Stimulated activated CD8-positive, alpha-beta memory T cell treated with anti-CD3 and anti-CD28 coated beads, Interleukin-4, amount 100 ng/mL, for 48 hours (primary cell): Measurements from ENCODE around the gene RBM19.

Source experiments
- DNase-seq: peaks from one replicate; pipeline ENCODE4 v3.0.0-alpha.2; 2020

The RBM19 gene

DNA sequence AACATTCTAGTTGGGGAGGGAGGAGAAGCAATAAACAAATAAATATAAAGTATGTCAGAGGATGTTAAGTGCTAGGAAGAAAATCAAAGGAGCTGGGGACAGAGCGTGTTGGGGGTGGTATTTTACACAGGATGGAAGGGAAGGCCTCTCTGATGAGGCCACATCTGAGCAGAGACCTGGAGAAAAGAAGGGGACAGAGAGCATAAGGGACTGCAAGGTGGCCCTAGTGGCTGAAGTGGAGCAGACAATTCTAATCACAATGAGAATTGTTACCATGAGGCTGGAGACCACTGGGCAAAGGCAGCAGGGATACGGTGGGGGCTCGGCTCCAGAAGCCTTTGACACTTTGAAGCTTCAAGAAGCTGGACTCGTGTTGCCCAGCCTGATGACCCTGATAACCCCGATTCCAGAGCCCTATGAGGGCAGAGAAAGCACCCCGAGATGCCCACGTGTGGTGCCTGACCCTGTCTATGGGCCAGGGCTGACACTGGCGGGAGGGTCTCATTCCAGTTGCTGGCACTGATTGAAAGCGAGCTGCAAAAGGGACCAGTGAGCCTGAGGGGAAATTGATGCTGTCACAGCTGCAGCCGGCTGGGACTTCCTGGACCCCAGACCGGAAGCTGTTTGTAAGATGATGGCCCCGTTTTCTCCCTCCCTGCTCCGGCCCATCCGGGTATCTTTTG is 169.1 kb downstream of the RBM19 start:
- no peak for DNase-seq

DNA sequence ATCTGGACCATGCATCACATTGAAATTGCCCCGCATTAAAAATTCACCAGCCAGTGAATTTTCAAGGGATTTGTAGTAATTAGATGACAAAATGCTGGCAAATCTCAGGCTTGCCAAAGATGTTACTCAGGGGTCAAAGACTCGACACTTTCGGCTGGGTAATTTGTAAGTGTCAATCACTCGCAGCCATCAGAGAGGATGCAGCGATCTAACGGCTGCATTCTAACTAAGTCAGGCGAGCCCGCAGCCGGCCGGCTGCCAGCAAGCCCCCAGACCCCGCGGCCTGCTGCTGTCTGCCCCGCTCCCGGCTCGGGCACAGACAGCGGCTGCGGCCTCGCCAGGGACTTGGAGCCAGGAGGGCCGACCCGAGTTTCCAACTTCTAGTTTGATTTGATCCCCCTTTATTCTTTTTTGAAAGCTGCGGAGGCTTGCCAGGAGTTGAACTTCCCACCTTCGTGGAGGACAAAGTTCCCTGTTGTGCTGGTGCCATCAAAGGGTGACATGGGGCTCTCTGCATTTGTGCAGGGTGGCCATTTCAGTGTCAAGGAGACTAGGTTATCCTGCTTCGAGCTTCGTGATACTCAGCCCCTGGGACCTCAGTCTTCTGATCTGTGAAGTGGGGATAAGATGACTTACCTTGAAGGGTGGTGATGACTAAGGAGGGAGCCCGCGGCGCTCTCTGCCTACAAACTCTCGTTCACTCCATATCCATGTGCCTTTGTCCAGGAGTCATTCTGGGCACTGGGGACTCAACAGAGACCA is 169.9 kb downstream of the RBM19 start:
- DNase-seq = no peak

DNA sequence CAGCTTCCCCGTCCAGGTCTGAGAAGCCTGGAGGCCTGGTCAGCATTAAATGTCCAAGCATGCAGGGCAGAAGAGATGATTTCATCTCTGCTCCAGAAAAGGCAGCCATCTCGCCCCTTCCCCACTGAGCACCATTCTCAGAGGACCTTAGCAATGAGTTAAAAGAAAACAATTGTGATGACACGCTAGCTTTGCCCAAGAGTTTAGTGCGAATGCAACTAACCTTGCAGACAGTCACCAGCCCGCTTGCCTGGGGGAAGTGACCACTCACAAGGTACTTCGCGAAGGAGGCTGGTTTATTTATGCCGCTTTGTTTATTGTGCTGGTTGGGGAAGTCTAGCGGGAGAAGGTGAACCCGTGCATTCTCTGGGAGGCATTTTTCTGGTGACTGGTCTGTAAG is 170.7 kb downstream of the RBM19 start:
- no peak for DNase-seq

DNA sequence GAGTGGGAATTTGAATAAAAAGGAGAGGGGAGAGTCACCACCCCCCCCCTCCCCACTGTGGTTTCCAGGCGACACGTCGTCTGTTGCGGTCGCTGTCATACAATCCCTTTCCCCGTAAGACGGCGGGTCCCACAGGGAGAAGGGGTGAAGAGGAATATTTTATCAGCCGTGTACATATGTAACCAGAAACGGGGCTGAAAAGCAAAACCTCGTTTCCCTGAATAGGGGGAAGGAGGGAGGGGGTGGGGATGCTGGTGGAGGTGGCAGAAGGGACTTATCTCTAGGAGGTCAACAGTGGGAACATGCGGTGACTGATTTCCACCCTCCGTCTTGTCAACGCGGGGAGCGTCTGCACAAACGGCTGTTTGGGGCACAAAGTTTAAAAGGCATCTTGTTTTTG is 171.4 kb downstream of the RBM19 start:
- no peak for DNase-seq

DNA sequence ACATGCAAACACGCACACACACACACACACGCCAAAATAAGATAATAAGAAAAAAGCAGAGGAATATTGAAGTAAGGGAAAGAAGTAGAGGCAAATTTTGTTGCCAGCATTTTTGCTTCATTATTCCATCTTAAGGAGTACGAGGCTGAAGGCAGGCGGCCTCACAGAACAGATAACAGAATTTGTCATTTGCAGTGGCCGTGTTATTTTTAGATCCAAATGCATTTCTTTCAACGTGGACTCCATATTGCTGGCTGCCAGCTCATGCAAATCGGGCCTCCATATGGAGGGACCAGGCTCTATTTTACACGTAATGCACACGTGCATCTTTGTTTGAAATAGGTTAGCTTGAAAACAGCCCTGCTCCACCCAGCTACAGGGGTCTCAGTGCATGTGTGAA is 172.9 kb downstream of the RBM19 start:
- DNase-seq = no peak

DNA sequence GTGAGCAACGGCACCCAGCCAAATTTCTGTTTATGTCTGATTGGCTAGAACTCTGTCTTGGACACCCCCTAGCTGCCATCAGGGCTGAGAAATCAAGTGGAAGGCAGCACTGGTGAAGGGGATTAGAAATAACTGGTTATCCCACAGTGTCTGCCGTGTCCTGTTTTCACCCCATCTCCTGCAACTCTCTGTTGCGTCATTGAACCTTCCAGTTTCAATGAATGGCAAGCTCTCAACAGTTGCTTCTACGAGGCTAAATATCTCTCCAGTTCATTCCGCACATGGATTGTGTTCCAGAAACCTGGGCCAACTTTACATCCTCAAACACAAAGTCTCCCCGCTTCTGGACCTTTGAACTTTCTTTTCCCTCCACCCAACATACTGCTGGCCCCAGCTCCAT is 173.7 kb downstream of the RBM19 start:
- DNase-seq = no peak

DNA sequence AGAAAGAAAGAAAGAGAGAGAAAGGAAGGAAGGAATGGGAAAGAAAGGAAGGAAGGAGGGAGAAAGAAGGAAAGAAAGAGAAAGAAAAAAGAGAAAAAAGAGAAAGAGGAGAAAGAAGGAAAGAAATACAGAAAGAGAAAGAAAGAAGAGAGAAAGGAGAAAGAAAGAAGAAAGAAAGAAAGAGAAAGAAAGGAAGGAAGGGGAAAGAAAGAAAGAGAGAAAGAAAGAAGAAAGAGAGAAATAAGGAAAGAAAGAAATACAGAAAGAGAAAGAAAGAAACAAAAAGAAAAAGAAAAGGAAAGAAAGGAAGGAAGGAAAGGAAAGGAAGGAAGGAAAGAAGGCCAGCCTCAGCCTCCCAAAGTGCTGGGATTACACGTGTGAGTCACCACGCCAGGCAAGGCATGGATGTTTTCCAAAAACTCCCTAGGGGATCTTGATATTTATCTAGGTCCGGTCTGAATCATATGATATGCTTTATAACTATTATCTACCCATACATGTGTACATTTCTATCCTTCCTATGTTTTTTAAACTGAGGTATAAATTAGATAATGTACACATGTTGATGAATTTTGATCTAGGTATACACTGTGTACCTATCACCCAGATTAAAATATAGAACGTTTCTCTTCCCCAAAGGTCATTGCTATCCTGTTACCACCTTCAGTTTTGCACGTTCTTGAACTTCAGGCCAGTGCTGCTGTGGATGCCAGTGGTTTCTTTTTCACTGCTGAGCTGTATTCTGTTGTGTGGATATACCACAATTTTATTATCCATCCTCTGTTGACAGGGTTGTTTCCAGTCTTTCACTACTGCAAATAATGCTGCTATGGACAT is 177.9 kb downstream of the RBM19 start:
- DNase-seq = no peak

DNA sequence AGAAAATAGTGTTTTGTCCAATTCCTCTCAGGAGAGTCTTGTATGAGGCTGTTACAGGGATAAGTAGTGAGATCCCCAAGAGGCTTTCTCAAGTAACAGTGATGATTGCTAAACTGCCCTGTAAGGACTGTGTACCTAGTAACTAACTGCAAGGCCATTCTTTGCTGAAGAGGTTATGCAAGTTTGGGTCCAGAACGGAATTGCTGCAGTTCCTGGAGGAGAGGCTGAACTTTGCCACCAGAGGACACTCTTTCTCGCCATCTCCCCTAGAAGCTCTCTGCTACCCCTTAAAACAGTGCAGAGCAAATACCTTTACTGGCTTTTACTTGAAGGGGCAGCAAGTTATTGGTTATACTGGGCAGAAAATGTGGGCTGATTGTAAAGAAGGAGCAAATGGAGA is 180.0 kb downstream of the RBM19 start:
- DNase-seq = no peak

DNA sequence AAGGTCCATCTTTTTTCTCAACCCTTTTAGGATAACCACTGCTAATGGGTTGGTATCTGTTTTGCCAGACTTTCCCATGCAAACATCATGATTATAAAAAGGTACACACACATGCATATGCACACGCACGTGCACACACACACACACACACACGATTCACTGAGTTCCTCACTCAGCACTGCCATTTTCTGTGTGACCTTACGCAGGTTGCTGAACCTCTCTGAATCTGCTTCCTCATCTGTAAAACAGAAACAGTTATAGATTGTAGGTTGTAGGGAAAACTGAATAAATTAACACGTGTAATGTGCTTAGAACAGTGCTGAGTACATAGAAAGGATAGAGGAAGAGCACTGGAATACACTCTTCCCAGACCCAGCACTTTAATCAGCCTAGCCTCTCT is 182.3 kb downstream of the RBM19 start:
- DNase-seq = no peak

DNA sequence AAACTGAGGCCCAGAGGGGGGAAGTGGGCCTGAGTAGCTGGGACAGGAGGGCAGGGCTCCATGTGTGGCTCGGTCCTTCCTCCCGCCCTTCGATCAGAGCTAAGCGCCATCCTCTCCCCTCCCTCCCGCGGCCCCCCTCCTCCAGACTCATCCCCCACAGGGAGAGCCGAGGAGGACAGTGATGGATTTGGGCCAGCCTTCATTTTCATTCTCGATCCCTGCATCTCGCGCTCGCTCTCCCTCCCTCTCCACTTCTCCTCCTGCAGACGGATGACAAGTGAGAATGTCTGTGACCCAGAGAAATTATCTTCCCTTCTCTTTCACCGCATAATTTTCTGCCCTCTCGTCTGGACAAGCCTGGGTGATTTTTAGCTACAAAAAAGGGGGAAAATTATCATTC is 183.3 kb downstream of the RBM19 start:
- no peak for DNase-seq

DNA sequence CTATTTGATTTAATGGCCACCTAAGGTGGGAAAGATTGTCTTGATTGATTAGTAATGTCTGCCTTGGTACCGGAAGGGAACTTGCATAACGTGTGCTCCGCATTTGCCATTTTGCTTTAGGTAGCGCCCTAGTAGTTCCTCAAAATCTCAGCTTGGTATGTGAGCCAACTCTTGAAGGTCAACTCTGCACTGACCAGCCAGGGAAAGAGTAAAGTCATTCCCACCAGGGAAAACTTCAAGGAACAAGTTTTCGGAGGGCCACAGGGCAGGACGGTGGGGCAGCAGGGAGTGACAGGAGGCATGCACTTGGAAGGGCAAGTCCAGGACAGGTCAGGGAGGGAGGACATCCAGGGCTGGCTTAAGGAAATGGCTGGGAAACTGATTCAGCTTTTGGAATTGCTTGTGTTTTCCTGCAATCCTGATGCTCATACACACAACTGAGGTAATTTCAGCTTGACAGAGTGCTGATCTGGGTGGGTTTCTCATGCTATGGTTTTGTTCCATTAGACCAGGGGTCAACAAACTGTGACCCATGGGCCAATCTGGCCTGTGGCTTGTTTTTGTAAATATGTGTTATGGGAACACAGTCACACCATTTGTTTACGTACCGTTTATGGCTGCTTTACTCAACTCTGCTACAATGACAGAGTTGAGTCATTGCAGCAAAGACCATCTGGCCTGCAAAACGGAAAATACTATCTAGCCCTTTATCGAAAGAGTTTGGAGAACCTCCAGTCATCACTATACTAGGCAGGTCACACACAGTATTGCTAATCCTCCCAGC is 184.5 kb downstream of the RBM19 start:
- no peak for DNase-seq

DNA sequence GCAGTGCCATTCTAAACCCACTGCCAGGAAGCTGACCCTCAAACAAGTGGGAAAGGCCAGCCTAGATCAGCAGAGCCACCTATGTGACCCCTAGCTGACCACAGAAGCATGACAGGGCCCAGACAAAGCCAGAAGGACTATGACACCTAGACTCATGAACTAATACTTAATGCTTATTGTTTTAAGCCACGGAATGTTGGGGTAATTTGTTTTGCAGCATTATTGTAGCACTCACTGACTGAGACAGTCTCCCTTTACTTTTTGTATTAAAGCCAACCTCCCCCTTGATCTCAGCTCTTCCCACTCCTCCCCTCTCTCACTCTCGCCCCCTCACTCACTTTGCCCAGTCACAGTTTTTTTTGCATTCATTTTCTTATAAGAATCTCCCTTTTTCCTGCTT is 186.4 kb downstream of the RBM19 start:
- no peak for DNase-seq

DNA sequence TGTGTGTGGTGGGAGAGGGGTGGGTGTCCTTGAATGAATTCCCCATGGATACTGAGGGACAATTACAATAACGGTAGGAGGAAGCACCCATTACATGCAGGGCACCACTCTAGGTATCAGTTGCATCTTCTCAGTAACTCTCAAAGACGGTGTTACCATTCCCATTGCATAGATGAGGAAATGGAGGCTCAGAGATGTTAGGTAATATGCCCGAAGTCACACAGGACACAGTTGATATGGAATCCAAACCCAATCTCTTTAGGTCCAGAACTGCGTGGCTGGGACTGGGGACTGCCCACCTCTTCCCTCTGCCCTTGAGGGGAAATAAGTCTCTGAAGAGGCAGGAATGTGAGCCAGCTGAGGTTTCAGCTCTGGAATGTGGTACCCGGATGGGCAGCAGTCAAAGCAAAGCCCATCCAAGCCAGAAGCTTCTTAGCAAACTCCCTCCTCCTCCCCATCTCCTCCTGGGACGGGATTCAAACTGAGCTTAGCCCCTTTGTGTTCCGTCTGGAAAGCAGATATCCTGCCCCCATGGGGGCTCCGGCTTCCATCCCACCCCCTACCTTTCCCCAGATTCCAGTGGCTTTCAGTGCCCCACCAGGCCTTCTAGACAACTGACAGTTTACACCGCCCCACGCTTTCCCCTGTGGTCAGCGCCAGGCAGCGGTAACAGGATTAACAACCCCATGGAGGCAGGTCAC is 187.5 kb downstream of the RBM19 start:
- no peak for DNase-seq

DNA sequence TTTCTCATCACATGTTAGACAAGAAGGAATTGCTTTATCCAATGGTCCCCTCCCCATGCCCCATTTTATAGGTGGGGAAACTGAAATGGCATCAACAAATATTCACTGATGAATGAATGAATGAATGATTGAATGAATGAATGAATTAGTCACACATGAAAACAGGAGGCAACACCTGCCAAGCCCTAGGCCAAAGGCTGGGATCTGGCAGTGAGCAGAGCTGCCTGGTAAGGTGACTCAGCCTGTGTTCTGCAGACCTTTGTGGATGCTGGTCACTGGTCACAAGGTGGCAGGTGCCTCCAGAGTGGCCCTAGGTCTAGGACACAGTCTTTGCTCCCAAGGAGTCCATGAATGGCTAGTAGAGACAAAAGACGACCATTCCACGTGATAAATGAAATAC is 188.4 kb downstream of the RBM19 start:
- DNase-seq = no peak

DNA sequence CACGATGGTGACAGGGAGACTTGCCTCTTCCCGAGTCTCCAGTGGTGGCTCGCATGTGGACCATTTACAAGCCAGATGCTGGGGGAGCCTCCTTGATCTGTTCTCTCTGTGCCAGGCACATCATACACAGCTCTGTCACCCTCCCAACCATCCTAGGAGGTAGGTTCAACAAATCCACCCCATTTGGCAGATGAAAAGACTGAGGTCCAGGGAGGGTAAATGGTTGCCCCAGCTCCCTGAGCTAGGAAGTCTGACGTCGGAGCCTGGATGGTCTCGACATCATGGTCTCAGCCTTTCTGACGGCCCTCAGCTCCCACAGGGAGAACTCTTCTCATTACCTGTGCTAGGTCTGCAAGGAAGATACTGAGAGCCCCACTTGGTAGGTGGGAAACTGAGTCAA is 189.6 kb downstream of the RBM19 start:
- no peak for DNase-seq

DNA sequence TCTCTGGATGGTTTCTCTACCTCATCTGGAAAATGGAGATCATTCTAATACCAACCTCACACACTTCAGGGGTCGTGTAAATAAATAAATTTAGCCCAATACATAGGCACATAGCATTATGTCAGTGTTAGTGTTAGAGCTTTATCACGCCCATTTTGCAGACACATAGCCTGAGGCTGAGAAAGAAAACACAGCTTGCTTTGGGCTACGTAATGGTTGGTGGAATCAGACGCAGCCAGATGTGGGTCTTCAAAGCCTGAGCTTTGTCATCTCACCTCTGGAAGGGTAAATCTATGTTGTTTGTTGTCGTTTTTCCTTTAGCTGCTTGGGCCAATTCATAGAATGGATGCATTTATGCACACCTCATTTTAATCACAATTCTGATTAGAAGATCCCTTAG is 191.6 kb downstream of the RBM19 start:
- DNase-seq = no peak

DNA sequence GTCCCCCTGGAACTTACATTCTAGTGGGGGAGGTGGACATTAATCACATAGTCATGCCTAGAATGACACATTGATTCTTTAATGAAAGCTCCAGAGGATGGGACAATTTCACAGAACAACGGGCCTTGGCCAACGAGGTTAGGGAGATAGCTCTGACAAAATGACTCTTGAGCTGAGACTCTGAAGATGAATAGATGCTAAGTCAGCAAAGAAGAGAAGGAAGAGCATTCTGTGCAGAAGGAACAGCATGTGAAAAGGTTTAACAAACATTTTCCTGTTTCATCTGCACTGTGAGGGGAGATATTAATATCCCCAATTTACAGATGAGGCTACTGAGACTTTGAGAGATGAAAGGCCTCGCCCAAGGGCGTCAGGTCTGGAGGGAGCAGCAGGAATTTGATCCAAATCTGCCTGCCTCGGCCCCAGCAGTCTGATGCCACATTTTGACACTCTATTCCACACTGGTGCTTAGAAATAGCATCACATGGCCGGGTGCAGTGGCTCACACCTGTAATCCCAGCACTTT is 193.6 kb downstream of the RBM19 start:
- no peak for DNase-seq

DNA sequence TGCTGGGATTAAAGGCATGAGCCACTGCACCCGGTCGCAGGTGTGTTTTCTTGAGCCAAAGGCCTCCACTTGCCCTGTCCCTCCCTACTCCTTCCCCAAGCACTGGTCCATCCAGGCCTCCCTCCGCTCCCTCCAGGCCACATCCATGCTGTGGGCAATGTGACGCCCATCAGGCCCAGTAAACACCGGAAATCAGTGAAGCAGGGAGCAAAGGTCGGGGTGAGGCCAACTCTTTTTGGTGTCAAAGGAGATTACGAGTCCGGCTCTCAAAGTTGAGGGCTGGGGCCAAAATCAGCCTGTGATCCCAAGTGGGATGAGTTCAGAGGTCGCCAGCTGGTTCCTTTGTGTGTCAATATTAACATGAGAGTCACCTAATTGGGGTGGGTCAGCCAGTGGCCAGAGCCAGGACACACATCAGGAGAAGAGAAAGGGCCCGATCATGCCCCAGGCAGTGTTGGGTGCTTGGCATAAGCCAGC is 195.7 kb downstream of the RBM19 start:
- no peak for DNase-seq

DNA sequence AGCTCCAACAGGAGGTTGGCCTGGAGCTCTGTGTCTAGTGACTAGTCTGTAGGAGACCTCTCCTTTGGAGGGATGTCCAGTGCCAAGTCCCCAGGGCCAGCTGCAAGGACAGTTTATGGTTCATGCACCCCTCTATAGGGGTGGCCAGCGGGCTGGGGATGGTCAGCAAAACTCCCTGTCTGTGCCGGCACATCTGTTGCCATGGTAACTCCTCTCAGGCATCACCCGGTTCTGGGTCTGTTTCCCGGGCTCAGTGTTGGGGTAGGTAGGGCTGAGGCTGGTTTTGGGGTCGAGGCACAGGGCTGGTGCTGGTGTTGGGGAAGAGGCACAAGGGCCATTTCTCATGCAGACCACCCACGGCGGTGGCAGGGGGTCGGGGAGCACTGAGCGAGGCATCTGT is 196.8 kb downstream of the RBM19 start:
- DNase-seq = no peak

DNA sequence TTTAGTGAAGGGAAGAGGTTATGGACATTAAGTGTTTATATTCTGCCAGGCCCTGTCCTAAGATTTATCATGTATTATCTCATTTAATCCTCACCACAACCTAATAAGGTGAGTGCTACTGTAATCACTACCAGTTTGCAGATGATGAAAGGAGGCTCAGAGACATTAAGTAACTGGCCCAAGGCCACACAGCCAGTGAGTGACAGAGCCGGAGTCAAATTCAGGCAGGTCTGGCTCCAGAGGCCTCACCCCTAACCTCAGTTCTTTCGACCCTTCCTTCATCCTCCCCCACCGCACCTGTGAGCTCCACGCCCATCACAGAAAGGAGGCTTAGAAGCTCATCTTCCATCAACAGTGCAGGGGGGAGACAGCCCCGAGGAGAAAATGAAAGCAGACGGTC is 197.3 kb downstream of the RBM19 start:
- no peak for DNase-seq

DNA sequence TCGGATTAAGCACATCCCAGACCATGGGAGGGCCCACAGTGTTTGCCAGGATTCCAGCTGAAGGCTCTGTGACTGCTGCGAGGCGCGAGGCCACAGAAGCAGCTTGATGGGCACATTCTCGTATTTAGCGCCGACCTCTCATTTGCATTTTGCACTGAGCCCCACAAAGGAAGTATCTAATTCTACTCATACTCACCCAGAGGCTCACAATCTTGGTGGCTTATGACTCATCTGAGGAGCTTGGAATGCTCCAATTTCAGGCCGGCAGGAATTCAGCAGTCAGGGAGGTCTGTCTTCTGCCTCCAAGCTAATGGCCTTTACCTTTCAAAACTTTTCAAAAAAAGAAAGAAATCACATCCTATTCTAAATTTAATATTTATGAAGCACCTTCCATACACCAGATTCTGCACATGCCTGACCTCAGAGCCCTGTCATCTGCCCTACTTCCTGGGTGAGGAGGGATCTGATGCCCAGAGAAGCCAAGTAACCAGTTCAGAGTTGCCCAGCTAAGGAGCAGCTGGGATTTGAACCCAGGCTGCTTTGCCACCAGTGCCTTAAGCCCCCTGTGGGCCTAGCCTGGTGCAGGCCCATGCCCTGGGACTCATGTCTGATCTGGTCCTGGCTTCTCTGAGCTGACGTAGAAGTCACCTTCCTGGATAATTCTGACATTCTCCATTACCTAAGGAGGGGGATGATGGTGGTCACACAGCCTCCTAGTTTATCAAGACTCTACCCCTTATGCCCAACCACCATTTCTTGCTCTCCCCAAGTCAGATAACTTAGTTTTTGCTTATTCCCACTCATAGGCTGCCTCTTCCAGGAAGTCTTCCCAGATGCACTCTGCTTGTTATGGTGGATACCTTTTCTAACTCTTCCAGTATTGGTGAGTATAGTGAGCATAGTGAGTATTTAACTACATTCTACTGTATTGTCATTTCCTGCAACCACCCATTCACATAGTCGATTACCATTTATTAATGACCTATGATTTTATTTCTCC is 198.9 kb downstream of the RBM19 start:
- DNase-seq = no peak
